ENCODE measurements around the gene INTS11. TPM values are rescaled to one million over a fixed set of nuclear protein-coding genes. Genes with fewer than 3 reads are reported as not detected.
A peak's percentile ranks its signal among the peaks of the same experiment; 100 is the strongest.

Gene INTS11
- total and polyA plus RNA-seq, 2 of the 13 experiments (the other 11 are each of a cell fraction or from before 2014, with no cell fraction given) = 52.8 to 94.8 TPM

DNA sequence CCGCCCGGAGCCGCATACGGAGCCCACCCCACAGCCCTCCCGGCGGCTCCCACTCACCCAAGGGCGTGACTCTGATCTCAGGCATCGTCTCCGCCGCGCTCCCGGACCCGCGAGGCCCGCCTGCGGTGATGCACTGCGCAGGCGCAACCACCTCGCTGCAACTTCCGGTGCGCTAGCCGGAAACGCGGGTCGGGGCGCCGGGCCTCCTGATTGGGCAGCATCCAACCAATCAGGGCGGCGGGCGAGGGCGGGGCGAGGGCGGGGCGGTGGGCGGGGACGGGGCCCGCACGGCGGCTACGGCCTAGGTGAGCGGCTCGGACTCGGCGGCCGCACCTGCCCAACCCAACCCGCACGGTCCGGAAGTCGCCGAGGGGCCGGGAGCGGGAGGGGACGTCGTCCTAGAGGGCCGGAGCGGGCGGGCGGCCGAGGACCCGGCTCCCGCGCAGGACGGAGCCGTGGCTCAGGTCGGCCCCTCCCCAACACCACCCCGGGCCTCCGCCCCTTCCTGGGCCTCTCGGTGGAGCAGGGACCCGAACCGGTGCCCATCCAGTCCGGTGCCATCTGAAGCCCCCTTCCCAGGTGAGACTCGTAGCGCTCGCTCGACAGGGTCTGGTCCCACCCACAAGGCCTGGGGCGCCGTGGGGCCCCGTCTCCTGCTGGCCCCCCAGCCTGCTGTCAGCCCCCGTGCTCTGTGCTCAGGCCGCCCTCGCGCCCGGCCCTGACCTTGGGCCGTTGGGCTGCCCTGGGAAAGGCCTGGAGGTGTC is at the start of gene INTS11, which contains the start of gene CPTP (continued):
- 0 out of 2 replicates have a peak, but pooled peaks have one; percentile 23 for TF ChIP-seq AKAP8 (CRISPR knock-in tag; IDR thresholded peaks at IDR 0.05)
- no peak for TF ChIP-seq U2AF1 (optimal IDR thresholded peaks at IDR 0.05; ENCODE audit: low read depth, low read length)
- TF ChIP-seq RFX1 (IDR thresholded peaks at IDR 0.05) = no peak
- no peak for TF ChIP-seq ZNF207 (IDR thresholded peaks at IDR 0.05; ENCODE audit: borderline replicate concordance)
- no peak for TF ChIP-seq JUND (CRISPR knock-in tag; IDR thresholded peaks at IDR 0.05)
- TF ChIP-seq YEATS4 (CRISPR knock-in tag; IDR thresholded peaks at IDR 0.05; ENCODE audit: borderline replicate concordance) = peak; percentile 69; the same call in 1 of the 2 replicates
- peak; percentile 79 for TF ChIP-seq PHF8 (CRISPR knock-in tag; IDR thresholded peaks at IDR 0.05)
- TF ChIP-seq, protein P1, sequence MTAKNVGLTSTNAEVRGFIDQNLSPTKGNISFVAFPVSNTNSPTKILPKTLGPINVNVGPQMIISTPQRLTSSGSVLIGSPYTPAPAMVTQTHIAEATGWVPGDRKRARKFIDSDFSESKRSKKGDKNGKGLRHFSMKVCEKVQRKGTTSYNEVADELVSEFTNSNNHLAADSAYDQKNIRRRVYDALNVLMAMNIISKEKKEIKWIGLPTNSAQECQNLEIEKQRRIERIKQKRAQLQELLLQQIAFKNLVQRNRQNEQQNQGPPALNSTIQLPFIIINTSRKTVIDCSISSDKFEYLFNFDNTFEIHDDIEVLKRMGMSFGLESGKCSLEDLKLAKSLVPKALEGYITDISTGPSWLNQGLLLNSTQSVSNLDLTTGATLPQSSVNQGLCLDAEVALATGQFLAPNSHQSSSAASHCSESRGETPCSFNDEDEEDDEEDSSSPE (CRISPR knock-in tag; IDR thresholded peaks at IDR 0.05) = peak; percentile 47
- no peak; the same call in 1 of the 2 replicates for TF ChIP-seq BORCS8-MEF2B (CRISPR knock-in tag; IDR thresholded peaks at IDR 0.05)
- TF ChIP-seq ZEB1 (IDR thresholded peaks at IDR 0.05; ENCODE audit: insufficient replicate concordance, low read depth) = peak; percentile 76
- TF ChIP-seq ZNF792 (CRISPR knock-in tag; IDR thresholded peaks at IDR 0.05) = no peak; the same call in 1 of the 2 replicates
- TF ChIP-seq AHR (CRISPR knock-in tag; IDR thresholded peaks at IDR 0.05) = no peak
- TF ChIP-seq, protein P2, sequence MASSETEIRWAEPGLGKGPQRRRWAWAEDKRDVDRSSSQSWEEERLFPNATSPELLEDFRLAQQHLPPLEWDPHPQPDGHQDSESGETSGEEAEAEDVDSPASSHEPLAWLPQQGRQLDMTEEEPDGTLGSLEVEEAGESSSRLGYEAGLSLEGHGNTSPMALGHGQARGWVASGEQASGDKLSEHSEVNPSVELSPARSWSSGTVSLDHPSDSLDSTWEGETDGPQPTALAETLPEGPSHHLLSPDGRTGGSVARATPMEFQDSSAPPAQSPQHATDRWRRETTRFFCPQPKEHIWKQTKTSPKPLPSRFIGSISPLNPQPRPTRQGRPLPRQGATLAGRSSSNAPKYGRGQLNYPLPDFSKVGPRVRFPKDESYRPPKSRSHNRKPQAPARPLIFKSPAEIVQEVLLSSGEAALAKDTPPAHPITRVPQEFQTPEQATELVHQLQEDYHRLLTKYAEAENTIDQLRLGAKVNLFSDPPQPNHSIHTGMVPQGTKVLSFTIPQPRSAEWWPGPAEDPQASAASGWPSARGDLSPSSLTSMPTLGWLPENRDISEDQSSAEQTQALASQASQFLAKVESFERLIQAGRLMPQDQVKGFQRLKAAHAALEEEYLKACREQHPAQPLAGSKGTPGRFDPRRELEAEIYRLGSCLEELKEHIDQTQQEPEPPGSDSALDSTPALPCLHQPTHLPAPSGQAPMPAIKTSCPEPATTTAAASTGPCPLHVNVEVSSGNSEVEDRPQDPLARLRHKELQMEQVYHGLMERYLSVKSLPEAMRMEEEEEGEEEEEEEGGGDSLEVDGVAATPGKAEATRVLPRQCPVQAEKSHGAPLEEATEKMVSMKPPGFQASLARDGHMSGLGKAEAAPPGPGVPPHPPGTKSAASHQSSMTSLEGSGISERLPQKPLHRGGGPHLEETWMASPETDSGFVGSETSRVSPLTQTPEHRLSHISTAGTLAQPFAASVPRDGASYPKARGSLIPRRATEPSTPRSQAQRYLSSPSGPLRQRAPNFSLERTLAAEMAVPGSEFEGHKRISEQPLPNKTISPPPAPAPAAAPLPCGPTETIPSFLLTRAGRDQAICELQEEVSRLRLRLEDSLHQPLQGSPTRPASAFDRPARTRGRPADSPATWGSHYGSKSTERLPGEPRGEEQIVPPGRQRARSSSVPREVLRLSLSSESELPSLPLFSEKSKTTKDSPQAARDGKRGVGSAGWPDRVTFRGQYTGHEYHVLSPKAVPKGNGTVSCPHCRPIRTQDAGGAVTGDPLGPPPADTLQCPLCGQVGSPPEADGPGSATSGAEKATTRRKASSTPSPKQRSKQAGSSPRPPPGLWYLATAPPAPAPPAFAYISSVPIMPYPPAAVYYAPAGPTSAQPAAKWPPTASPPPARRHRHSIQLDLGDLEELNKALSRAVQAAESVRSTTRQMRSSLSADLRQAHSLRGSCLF (CRISPR knock-in tag; IDR thresholded peaks at IDR 0.05; ENCODE audit: borderline replicate concordance) = no peak
- TF ChIP-seq ZBTB38 (CRISPR knock-in tag; IDR thresholded peaks at IDR 0.05) = no peak; the same call in 1 of the 2 replicates
- TF ChIP-seq, protein P3, sequence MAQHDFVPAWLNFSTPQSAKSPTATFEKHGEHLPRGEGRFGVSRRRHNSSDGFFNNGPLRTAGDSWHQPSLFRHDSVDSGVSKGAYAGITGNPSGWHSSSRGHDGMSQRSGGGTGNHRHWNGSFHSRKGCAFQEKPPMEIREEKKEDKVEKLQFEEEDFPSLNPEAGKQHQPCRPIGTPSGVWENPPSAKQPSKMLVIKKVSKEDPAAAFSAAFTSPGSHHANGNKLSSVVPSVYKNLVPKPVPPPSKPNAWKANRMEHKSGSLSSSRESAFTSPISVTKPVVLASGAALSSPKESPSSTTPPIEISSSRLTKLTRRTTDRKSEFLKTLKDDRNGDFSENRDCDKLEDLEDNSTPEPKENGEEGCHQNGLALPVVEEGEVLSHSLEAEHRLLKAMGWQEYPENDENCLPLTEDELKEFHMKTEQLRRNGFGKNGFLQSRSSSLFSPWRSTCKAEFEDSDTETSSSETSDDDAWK (CRISPR knock-in tag; IDR thresholded peaks at IDR 0.05) = no peak
- TF ChIP-seq, protein P4, sequence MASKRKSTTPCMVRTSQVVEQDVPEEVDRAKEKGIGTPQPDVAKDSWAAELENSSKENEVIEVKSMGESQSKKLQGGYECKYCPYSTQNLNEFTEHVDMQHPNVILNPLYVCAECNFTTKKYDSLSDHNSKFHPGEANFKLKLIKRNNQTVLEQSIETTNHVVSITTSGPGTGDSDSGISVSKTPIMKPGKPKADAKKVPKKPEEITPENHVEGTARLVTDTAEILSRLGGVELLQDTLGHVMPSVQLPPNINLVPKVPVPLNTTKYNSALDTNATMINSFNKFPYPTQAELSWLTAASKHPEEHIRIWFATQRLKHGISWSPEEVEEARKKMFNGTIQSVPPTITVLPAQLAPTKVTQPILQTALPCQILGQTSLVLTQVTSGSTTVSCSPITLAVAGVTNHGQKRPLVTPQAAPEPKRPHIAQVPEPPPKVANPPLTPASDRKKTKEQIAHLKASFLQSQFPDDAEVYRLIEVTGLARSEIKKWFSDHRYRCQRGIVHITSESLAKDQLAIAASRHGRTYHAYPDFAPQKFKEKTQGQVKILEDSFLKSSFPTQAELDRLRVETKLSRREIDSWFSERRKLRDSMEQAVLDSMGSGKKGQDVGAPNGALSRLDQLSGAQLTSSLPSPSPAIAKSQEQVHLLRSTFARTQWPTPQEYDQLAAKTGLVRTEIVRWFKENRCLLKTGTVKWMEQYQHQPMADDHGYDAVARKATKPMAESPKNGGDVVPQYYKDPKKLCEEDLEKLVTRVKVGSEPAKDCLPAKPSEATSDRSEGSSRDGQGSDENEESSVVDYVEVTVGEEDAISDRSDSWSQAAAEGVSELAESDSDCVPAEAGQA (IDR thresholded peaks at IDR 0.05; ENCODE audit: low read depth) = no peak
- TF ChIP-seq, protein P4 (CRISPR knock-in tag; IDR thresholded peaks at IDR 0.05; ENCODE audit: borderline replicate concordance) = peak; percentile 6; the same call in 1 of the 2 replicates
